ENCODE data around the gene CNTN5.

The CNTN5 gene

DNA sequence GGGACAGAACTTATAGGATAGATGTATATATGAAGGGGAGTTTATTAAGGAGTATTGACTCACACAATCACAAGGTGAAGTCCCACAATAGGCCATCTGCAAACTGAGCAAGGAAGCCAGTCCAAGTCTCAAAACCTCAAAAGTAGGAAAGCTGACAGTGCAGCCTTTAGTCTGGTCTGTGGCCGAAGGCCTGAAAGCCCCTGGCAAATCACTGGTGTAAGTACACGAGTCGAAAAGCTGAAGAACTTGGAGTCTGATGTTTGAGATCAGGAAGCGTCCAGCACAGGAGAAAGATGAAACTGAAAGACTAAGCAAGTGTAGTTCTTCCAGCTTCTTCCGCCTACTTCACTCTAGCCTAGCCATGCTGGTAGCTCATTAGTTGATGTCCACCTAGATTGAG is 866.7 kb downstream of the CNTN5 start:
- DNase-seq (ENCODE audit: low read depth in 1 of 2, low spot score in 1 of 2) = no peak

DNA sequence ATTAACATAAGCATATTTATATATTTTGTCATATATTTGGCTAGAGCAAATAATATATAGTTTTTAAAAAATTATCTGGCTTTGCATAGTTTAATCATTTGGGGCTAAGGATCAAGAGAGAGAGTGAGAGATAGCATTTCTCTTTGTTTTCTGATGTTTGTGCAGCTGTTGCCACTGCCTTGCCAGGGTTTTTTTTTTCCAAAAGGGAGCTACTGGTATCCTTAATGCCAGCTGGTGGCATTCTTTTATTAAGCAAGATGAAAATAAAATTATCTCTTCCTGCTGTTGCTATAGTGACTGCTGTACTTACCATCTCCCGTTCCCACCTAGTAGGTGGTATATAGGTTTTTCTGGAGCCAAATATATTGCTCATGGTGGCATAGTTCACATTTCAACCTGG is 873.1 kb downstream of the CNTN5 start:
- DNase-seq (ENCODE audit: low read depth in 1 of 2, low spot score in 1 of 2) = no peak

DNA sequence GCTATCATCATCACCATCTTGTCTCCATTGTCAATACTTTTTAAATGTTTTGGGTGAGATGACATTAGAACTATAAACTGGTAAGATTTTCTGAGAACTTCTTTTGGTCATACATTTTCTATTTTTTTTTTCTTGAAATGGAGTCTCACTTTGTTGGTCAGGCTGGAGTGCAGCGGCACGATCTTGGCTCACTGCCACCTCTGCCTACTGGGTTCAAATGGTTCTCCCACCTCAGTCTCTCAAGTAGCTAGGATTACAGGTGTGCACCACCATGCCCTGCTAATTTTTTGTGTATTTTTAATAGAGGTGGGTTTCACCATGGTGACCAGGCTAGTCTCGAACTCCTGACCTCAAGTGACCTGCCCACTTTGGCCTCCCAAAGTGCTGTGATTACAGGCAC is 880.4 kb downstream of the CNTN5 start:
- DNase-seq (ENCODE audit: low read depth in 1 of 2, low spot score in 1 of 2) = no peak

DNA sequence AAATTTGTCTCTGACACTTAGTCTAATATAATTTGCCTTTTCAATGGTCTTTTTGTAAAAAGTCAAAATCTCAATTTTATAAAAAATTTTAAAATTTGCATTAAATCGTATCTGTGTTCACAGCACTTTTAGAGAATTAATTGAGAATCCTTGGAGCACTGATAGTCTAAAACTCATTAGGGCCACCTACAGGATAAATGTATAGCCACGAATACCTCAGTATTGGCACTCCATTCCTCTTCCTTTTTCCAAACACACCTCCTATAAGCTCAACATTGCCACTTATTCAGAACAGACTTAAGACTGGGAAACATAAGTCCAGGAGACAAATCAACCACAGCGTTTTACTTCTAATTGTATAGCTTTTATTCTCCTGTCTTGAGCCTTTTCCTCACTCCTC is 890.4 kb downstream of the CNTN5 start:
- DNase-seq (ENCODE audit: low read depth in 1 of 2, low spot score in 1 of 2) = no peak

DNA sequence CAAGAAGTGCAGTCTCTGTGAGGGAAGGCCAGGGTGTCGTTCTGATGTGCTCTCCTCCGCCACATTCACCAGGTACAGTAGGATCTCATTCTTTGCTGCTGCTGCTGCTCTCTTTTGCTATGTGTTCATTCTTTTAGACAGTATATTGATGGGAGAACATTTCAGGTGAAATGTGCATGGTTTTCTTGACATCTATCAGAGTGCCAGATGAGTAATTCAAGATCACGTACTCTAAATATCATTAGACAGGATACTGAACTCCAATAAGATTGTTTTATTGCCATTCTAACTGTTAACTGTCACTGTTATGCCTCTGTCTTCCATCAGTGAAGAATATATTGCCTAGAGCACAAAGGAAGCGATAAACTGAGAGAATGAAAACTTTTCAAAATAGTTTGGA is 895.3 kb downstream of the CNTN5 start:
- DNase-seq (ENCODE audit: low read depth in 1 of 2, low spot score in 1 of 2) = no peak

DNA sequence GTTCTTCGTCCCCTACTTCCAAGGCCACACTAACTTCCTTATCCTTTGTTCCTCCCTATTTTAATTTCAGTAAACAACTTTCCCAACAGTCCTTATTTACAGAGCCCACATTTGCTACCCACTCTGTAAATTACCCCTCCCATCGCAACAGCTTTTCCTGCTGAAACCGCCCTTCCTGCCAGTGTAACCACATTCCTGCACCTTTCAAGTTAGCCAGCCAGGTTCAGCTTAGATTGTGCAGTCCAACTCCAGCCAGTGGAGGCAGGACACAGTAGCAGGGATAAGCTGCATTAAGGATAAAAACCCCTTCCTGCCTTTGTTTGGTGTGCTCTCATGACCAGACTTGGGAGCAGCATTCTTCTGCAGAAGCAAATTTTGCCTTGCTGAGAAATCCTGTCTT is 898.0 kb downstream of the CNTN5 start:
- DNase-seq (ENCODE audit: low read depth in 1 of 2, low spot score in 1 of 2) = no peak

DNA sequence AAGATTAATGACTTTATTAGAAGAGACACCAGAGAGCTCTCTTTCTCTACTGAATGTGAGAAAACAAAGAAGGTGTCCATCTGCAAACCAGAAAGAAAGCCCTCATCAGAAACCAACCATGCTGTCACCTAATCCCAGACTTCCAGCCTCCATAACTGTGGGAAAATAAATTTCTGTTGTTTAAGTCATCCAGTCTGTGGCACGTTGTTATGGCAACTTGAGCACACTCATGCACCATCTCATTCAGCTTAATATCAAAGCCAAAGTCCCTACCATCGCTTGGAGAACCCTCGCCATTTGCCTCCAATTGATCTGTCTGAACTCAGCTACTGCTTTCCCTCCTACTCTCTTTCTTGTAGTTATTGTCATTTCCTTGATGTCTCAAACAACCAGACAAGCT is 900.2 kb downstream of the CNTN5 start:
- DNase-seq (ENCODE audit: low read depth in 1 of 2, low spot score in 1 of 2) = no peak

DNA sequence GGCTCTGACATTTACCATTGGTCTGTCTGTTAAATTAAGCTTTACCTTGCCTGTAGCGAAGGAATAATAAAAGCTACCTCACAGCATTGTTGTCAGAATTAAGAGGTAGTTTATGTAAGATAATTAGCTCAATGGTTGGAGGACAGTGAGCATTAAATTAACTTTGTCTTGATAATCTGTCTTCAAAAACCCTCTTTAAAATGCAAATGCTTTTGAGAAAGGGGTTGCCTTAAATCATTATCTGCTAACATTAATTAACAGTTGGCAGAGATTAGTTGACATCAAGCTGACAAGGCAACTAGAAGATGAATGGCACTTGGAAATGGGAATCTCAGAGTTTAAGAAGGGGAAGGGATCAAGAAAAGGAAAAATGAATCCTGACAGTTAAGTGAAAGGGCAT is 905.2 kb downstream of the CNTN5 start:
- no peak for DNase-seq (ENCODE audit: low read depth in 1 of 2, low spot score in 1 of 2)

DNA sequence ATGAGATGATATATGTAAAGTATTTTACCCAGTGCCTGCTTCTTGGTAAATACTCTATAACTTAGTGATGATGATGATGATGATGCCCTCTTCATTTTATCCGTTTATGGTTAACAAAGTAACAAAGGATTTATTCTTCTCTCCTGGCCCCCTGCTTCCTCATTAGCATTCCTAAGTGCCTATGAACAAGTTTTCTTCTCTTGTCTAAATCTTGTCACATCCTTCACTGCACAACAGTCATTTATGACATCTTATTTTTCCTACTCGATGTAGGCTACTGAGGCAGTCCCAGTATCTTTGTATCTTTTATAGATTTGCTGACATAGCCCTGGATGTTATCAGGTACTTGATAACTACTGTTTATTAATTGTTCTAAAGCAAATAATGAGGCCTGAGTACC is 911.9 kb downstream of the CNTN5 start:
- DNase-seq (ENCODE audit: low read depth in 1 of 2, low spot score in 1 of 2) = no peak

DNA sequence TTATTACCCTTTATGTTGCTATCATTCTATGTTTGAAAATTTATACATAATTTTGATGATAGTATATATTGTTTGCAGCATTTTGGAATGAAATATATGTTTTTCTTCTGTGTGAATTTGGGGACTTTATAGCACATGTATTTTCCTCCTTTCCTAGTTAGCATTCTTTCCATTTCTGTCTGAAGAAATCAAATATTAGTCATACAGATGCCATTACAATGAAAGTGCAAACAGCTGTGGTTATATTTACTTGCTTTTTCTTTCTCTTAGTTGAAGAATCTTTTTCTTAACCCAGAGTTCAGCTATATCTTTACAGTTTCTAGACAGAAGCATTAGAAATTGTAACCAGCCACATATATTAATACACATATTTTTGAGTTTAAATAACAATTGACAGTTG is 913.3 kb downstream of the CNTN5 start:
- no peak for DNase-seq (ENCODE audit: low read depth in 1 of 2, low spot score in 1 of 2)

DNA sequence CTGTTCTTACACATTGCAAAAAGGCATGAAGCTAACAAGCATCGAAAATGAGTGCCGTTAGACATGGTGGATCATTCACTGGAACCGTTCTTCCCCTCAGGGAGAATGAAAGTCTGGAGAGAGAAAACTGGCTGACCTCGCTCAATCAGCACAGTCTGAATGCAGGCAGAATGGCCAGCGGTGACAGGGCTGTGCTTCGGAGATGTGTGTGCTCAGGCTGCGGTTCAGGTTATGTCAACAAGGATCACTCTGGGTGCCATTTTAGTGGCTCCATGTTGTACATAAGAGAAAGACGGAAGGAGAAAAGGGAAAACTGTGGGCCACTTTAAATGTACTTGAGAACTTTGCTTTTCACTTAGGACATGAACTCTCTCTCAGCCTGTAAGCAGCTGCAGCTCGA is 916.6 kb downstream of the CNTN5 start:
- DNase-seq (ENCODE audit: low read depth in 1 of 2, low spot score in 1 of 2) = no peak

DNA sequence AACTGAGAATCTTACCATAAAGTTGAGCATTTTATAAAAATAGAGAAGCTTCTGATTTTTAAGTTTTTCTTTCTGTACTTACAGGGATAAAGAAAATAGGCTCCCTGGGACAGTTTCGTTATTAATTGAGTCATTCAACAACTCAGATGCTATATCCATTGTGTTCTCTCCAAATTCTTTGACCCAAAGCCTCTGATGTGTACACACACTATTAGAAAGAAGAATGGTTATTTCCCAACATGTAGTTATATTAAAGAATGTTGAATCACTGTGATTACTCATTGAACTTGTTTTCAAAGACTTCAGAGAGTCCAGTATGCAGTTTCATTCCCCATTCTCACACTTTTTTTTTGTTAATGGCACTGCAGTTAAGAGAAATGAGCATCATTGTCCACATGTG is 932.1 kb downstream of the CNTN5 start:
- no peak for DNase-seq (ENCODE audit: low read depth in 1 of 2, low spot score in 1 of 2)

DNA sequence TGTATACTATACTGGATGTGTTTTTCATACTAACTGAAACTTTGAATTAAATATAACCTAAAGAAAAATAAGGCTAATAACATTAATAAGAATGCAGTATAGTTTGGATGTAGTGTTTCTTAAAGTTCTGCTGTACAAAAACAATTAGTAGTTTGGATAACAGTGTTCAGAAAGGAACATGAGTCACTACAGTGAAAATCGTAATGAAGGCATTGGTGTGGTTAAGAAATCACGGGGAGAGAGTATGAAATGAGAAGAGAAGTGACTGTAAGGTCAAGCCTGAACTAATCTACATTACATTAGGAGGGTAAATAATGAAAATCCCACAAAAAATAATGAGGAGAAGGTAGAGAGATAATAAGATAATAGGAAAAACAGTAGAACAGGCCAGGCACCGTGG is 939.8 kb downstream of the CNTN5 start:
- no peak for DNase-seq (ENCODE audit: low read depth in 1 of 2, low spot score in 1 of 2)

DNA sequence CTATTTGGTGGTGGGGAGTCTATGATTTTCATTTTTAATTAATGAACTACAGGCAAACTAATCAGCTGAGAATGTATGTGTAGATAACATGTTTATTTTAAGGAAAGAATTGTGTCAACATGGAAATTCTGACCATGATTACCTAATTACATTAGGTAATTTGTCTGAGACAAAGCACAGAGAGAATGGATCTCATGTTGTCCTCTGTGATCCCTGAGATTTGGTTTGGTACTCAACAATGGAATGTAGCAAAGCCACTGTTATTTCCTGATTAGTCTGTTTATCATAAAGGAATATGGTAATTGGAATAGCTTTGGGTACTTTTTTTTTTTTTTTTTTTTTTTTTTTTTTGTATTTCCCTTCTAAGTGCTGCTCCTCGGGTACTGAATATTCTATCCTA is 947.6 kb downstream of the CNTN5 start:
- DNase-seq (ENCODE audit: low read depth in 1 of 2, low spot score in 1 of 2) = no peak

DNA sequence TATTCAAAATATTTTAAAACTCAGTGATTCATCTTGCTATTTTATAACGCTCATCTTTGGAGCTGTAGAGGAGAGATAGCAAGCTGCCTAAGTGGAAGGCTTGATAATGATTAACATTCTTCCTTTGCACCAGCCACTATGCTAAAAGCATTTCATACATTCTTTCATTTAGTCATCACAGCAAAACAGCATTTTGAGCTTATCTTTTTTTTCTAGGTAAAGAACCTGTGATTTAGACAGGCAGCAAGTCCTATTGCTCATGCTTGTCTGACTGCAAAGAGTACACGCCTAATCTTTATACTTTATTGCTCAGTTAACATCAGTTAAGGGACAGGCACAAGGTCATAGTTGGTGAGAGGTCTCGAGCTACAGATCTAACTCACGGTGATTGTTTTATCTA is 953.2 kb downstream of the CNTN5 start:
- DNase-seq (ENCODE audit: low read depth in 1 of 2, low spot score in 1 of 2) = no peak

DNA sequence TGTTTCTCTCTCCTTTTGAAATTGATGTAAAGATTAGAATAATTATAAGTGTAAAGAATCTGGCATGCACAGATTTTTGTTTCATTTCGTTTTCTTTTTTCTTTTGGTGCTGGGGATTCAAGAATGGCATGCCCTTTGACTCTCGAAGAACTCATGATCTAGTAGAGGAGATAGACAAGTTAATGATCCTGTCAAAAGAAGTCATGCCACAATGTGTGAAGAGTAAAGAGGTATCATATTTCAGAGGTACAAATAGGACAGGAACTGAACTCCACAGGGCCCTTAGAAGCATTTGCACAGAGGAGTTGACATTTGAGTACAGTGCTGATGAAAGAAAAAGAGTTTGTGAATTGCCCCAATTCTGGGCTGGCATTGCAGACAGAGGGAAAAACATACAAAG is 958.3 kb downstream of the CNTN5 start:
- no peak for DNase-seq (ENCODE audit: low read depth in 1 of 2, low spot score in 1 of 2)

DNA sequence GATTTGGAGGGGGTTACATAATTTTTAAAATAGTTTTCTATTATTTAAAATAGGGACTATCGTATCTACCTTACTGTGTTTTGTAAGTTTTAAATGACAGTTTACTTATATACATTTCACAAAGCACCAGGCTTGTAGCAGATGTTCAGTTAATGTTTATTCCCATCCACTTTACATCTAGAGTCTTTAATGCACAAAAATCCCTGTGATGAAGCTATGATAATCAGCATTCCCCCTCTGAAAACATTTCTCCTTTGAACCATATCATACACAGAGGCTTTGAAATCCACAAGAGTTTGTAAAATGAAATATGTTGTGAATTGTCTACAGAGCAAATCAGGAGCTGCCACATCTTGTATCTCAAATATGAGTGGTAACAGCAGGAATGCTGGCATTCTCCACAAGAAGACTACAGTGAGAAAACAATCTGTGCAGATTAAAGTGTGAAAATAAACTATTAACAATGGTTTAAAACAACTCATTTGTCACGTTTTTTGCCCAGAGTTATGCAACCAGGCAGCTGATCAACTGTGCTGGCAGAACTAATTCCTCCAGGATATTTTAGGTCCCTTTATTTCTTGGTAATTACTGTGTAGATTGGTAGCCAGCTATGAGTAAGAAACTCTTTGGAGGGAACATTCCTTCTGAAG is 967.2 kb downstream of the CNTN5 start:
- DNase-seq (ENCODE audit: low read depth in 1 of 2, low spot score in 1 of 2) = no peak

DNA sequence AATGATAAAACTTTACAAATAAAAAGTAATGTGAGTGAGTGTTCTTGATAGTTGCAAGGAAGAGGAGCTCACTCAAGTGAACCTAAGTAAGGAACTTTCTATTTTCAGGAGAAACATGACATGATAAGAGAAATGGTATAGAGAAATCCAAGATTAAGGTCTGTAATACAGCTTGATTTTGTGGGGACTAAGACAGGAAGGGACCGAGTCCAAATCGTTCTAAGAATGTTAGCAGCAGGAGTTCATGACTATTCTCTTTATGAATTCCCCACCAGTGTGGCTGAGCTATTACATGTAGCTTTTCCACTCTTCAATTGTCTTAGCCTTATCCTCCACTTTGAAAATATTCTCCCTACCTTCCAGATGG is 967.7 kb downstream of the CNTN5 start:
- no peak for DNase-seq (ENCODE audit: low read depth in 1 of 2, low spot score in 1 of 2)

DNA sequence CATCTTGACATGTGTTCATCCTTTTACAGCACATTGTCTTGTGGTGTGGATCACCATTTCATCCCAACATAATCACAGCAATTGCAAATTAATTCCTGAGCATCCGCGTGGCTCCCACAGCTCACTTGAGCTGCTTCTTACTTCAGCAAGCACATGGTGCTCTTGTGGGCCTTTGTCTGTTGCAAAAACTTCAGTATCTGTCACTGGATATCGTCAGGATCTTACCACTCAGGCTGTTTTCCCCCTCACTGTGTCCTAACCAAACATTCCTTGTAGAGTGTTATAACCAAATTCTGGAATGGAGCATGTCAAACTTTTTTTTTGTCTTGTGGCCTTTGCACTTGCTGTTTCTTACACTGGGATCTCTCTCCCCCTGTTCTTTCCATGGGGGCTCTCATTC is 983.2 kb downstream of the CNTN5 start:
- no peak for DNase-seq (ENCODE audit: low read depth in 1 of 2, low spot score in 1 of 2)

DNA sequence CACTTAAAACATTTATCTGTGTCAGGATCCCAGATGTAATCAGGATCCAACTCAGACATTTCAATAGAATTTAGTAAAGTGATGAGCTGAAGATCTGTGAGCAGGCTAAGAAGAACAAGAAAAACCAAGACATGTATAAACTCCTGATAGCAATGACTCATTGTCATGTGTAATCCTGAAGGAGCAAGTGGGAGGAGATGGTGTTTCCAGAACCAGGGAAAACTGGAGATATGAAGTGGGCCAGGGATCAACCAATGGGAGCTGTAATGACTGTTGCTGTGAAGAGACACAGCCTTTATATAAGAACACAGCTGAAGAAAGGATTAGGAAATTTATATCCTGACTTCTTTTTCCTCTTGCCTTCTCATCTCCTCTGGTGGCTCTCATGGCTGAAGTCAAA is 983.8 kb downstream of the CNTN5 start:
- DNase-seq (ENCODE audit: low read depth in 1 of 2, low spot score in 1 of 2) = no peak

DNA sequence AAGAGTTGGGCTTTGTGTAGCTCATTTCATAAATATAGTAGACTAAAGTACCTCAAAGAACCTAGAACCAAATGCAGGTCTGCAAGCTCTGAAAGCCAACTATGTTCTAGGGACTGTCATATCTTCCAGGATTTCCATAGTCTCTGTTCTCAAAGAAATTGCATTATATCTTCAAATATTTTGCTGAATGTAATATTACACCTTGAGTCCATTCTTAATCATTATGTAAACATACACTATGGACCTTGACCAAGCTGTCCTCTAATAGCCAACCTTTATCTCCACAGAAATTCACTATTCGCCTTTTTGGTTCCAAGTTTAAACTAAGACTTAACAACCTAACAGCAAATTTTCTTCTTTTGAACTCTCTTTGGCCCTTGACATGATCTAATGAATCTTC is 987.7 kb downstream of the CNTN5 start:
- DNase-seq (ENCODE audit: low read depth in 1 of 2, low spot score in 1 of 2) = no peak

DNA sequence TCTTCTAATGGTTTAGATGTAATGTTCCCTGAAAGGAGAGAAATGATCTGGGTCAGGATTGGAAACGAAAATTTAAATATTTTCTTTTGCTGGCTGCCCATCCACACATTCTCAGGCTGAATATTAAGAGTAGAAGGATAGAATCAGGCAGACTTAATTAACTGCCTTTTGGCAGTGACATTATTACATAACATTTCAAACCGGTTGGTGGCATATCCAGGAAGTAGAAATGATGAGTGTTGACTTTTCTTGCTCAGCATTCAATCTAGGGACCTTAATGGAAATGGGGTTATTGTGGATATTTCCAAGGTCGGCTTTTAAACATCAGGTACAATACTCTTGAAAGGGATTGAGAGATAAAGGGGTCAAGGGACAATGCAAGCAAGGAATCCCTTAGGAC is 989.0 kb downstream of the CNTN5 start:
- DNase-seq (ENCODE audit: low read depth in 1 of 2, low spot score in 1 of 2) = no peak

DNA sequence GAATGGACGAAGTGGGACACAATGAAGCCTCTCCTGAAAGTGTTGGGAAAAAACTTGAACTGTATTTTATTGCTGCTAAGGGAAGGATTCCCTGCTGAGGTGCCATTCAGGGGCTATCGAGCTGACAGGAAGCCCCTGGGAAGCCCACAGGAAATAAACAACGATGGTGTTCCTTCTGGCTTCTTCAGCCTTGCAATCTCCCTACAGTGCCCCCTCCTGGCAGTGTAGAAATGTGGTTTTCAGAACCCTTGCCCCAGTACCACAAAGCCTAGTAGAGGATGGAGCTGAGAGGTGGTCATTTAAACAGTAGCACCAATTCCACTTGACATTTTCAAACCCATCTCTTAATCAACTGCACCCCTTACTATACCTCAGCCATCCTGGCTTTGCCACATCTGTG is 989.6 kb downstream of the CNTN5 start:
- DNase-seq (ENCODE audit: low read depth in 1 of 2, low spot score in 1 of 2) = no peak

DNA sequence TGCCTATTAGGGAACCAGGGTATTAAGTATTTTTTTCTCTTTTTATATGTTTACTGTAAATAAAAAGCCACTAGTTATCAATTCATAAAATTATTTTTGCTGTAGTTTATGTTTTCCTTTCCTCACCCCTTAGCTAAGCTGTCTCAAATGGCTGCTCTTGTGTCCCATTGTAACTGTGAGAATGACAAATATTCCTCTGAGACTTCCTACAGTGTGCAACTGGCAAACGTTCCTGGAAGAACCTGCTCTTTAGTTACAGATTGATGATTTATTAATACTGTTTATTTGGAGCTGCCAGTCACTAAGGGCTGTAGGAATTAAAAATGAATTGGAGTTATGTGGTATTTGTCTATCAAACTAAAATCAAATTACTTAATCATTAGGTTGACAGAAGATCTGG is 990.9 kb downstream of the CNTN5 start:
- no peak for DNase-seq (ENCODE audit: low read depth in 1 of 2, low spot score in 1 of 2)

Measured in activated T-helper 1 cell treated with anti-CD3 and anti-CD28 coated beads, Interleukin-2, amount 50 U/mL, for 16 hours (primary cell).